GM12872 (cell line): ENCODE measurements around the gene GALNTL6.

Experiments
- TF ChIP-seq, protein P1 (sequence below): IDR thresholded peaks from 3 replicates; pipeline ENCODE4 v1.5.1; 2011; ENCODE audit warnings: low read depth, mild to moderate bottlenecking, low read length, moderate library complexity; ENCODE audit not compliant: insufficient read depth

The GALNTL6 gene

GRCh38 chr4:172188248-172188988 is 375.2 kb downstream of the GALNTL6 start:
- TF ChIP-seq, protein P1, sequence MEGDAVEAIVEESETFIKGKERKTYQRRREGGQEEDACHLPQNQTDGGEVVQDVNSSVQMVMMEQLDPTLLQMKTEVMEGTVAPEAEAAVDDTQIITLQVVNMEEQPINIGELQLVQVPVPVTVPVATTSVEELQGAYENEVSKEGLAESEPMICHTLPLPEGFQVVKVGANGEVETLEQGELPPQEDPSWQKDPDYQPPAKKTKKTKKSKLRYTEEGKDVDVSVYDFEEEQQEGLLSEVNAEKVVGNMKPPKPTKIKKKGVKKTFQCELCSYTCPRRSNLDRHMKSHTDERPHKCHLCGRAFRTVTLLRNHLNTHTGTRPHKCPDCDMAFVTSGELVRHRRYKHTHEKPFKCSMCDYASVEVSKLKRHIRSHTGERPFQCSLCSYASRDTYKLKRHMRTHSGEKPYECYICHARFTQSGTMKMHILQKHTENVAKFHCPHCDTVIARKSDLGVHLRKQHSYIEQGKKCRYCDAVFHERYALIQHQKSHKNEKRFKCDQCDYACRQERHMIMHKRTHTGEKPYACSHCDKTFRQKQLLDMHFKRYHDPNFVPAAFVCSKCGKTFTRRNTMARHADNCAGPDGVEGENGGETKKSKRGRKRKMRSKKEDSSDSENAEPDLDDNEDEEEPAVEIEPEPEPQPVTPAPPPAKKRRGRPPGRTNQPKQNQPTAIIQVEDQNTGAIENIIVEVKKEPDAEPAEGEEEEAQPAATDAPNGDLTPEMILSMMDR = no peak

DNA sequence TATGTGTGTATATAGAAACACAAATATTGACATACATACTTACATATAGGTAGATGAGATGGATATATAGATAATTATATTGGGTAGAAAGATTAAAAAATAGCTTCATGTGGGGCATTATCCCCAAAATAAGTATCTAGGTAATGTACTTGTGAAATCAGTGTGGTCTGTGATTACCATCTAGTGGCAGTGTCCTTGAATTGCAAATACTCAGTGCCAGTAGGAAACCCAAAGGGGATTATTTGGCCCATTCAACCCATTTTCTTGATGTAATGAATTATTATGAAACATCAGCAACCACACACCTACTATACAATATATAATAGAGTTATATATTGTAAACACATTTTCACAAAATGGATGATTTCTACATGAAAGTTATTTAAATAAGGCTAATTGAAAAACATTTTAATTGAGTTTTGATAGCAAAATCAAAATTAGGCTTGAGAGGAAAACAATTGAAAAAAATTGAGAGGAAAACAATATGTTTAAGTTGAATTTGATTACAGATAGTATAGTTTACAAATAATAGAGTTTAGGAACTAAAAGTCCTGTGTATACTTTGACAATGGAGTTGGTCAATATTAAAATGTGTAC is 389.4 kb downstream of the GALNTL6 start:
- TF ChIP-seq, protein P1 = peak; percentile 46

DNA sequence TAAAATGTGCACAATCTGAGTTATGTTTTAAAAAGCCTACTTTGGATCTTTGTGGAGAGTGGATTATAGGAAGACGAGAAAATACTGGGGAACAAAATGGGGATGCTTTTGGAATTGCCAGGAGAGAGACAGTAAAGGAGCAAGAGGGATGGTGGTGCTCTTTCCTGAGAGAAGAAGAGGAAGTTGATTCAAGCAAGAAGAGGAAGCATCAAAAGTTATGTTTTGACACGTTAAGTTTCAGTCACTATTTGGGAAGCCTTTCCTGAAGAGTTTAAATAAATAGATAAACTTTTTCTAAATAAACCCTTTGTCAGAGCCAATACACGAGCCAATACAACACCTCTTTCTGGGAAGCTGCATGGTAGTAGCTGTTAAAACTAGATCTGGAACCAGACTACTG is 394.1 kb downstream of the GALNTL6 start:
- TF ChIP-seq, protein P1 = no peak

- TF ChIP-seq, protein P1 = no peak
Measured at GRCh38 chr4:172207886-172208285, 394.7 kb downstream of the GALNTL6 start.

DNA sequence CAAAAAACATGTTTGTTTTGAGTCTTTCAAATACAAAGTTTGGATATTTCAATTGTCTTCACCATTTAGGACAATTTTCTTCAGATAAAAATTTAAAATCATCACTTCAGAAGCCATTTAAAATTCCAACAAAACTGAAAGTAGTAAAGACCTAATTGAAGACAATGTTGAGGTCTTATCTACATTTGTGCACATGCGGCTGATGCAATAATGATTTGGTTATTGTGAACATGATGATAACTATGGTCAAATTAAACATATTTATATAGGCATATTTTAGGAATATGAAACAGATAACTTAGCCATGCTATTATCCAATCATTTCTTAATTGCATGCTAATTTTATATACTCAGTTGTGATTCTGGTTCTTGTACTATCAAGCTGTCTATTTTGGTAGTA is 407.5 kb downstream of the GALNTL6 start:
- TF ChIP-seq, protein P1 = no peak

DNA sequence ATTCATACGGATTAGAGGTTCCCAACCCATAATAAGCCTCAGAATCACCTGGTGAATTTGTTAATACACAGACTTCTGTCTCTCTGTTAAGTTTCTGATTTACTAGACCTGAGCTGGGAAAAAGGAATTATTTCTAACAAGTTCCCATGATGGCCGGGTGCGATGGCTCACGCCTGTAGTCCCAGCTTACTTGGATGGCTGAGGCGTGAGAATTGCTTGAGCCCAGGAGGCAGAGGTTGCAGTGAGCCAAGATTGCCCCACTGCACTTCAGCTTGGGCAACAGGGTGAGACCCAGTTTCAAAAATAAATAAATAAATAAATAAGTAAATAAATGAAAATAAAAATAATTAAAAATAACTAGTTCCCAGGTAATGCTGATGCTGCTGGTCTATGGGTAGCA is 412.3 kb downstream of the GALNTL6 start:
- TF ChIP-seq, protein P1 = no peak

DNA sequence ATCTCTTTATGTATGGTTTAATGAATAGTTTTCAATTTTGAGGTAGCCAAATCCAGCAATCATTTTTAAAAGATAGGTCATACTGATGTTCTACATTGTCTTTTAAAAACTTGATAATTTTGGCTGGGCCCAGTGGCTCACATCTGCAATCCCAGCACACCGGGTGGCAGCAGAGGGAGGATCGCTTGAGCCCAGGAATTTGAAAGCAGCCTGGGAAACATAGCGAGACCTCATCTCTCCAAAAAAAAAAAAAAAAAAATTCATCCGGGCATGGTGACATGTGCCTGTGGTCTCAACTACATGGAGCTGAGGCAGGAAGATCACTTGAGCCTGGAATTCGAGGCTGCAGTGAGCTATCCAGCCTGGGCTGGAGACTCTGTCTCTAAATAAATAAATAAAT is 419.8 kb downstream of the GALNTL6 start:
- TF ChIP-seq, protein P1 = no peak
